IMR-90 (cell line): Measurements from ENCODE around the gene PHF14. TPM values are rescaled to one million over a fixed set of nuclear protein-coding genes. Genes with fewer than 3 reads are reported as not detected.

Experiments
- ATAC-seq: fragments of 200-7000 bp; cut with Tn5 transposase; 2 replicates; pipeline ENCODE4 v1.9.1; 2020; ENCODE audit warnings: low read depth, mild to moderate bottlenecking, moderate library complexity
- BruUV-seq: library from RNA; stranded (reverse); fragments of 400-500 nt; replicated peaks from 2 replicates; lab custom pipeline; 2021; lab: Mats Ljungman, UMichigan
- CTCF ChIA-PET: fragments of 300-600 bp; formaldehyde crosslinking; extraction: SDS; loops from one replicate; lab custom pipeline; 2021; ENCODE audit warnings: antibody characterized with exemption; lab: Yijun Ruan, JAX
- POLR2A ChIA-PET: fragments of 300-600 bp; sonication (Branson Sonifier 250); formaldehyde crosslinking; loops from one replicate; lab custom pipeline; 2022; ENCODE audit warnings: antibody characterized with exemption; ENCODE audit not compliant: unreplicated experiment; lab: Charles Lee
- DNase-seq: peaks from one replicate; pipeline ENCODE4 v3.0.0; 2013
- H2AFZ ChIP-seq: replicated peaks from 2 replicates; pipeline ENCODE3; 2013; ENCODE audit warnings: low read length, mild to moderate bottlenecking; ENCODE audit not compliant: poor library complexity
- H2AK5ac ChIP-seq: 2 replicates; pipeline ENCODE4 v1.6.1; 2013; ENCODE audit warnings: low read depth, low read length, inconsistent platforms
- H2AK9ac ChIP-seq: replicated peaks from 2 replicates; pipeline ENCODE3; 2013; ENCODE audit warnings: mild to moderate bottlenecking, low read depth, low read length, moderate library complexity; ENCODE audit not compliant: poor library complexity
- H2BK120ac ChIP-seq: 2 replicates; pipeline ENCODE4 v1.6.1; 2013; ENCODE audit warnings: low read depth, low read length, inconsistent platforms
- H2BK15ac ChIP-seq: 3 replicates; pipeline ENCODE4 v1.6.1; 2013; ENCODE audit warnings: low read depth, low read length, inconsistent platforms
- H2BK20ac ChIP-seq: 2 replicates; pipeline ENCODE4 v1.6.1; 2013; ENCODE audit warnings: low read depth, mild to moderate bottlenecking, inconsistent platforms, low read length, moderate library complexity
- H2BK5ac ChIP-seq: 2 replicates; pipeline ENCODE4 v1.6.1; 2013; ENCODE audit warnings: mild to moderate bottlenecking, low read depth, low read length, inconsistent platforms; ENCODE audit not compliant: poor library complexity, severe bottlenecking
- H3K14ac ChIP-seq: replicated peaks from 2 replicates; pipeline ENCODE4 v1.6.1; 2013; ENCODE audit warnings: low read depth, low read length, inconsistent platforms
- H3K18ac ChIP-seq: 2 replicates; pipeline ENCODE4 v1.6.1; 2013; ENCODE audit warnings: low read depth, low read length, control low read depth
- H3K23ac ChIP-seq: 2 replicates; pipeline ENCODE4 v1.6.1; 2013; ENCODE audit warnings: low read depth, low read length, inconsistent platforms
- H3K27ac ChIP-seq: 2 replicates; pipeline ENCODE4 v1.5.1; 2013; ENCODE audit warnings: mild to moderate bottlenecking, control low read depth, low read length; ENCODE audit not compliant: insufficient read depth
- H3K27me3 ChIP-seq: 2 replicates; pipeline ENCODE4 v1.6.1; 2013; ENCODE audit warnings: low read length; ENCODE audit not compliant: control insufficient read depth, insufficient read depth
- H3K36me3 ChIP-seq: 2 replicates; pipeline ENCODE4 v1.6.1; 2013; ENCODE audit warnings: low read length, mixed read lengths; ENCODE audit not compliant: control insufficient read depth, insufficient read depth
- H3K4ac ChIP-seq: 2 replicates; pipeline ENCODE4 v1.6.1; 2013; ENCODE audit warnings: low read depth, low read length, inconsistent platforms
- H3K4me1 ChIP-seq: 2 replicates; pipeline ENCODE4 v1.6.1; 2013; ENCODE audit warnings: low read length, mixed read lengths; ENCODE audit not compliant: control insufficient read depth, insufficient read depth
- H3K4me2 ChIP-seq: 2 replicates; pipeline ENCODE4 v1.6.1; 2013; ENCODE audit warnings: low read depth, mild to moderate bottlenecking, control low read depth, low read length, moderate library complexity
- H3K4me3 ChIP-seq: 2 replicates; pipeline ENCODE4 v1.5.1; 2013; ENCODE audit warnings: low read depth, mild to moderate bottlenecking, control low read depth, low read length, moderate library complexity; ENCODE audit not compliant: insufficient read depth
- H3K56ac ChIP-seq: 2 replicates; pipeline ENCODE4 v1.6.1; 2013; ENCODE audit warnings: low read length, inconsistent platforms; ENCODE audit not compliant: insufficient read depth; ENCODE audit errors: extremely low read depth
- H3K79me1 ChIP-seq, 2 experiments: 2 replicates each; pipeline ENCODE4 v1.6.1; 2013; ENCODE audit warnings: low read length in 2 of 2, inconsistent platforms in 1 of 2, low read depth in 1 of 2
- H3K9ac ChIP-seq: 2 replicates; pipeline ENCODE4 v1.6.1; 2013; ENCODE audit warnings: low read depth, low read length, control low read depth
- H3K9me1 ChIP-seq: 2 replicates; pipeline ENCODE4 v1.6.1; 2013; ENCODE audit warnings: low read length, inconsistent platforms; ENCODE audit not compliant: insufficient read depth
- H3K9me3 ChIP-seq: 2 replicates; pipeline ENCODE4 v1.6.1; 2013; ENCODE audit warnings: low read length; ENCODE audit not compliant: control insufficient read depth, insufficient read depth
- H4K20me1 ChIP-seq: 2 replicates; pipeline ENCODE4 v1.6.1; 2013; ENCODE audit warnings: low read length, inconsistent platforms; ENCODE audit not compliant: insufficient read depth
- H4K5ac ChIP-seq: 2 replicates; pipeline ENCODE4 v1.6.1; 2013; ENCODE audit warnings: mild to moderate bottlenecking, low read depth, low read length, control low read depth
- H4K8ac ChIP-seq, 2 experiments: 2 replicates each; pipeline ENCODE4 v1.6.1; 2013; ENCODE audit warnings: low read depth in 2 of 2, low read length in 2 of 2, control low read depth in 1 of 2, inconsistent platforms in 1 of 2
- H4K91ac ChIP-seq: 2 replicates; pipeline ENCODE4 v1.6.1; 2013; ENCODE audit warnings: low read depth, low read length, inconsistent platforms; ENCODE audit not compliant: insufficient read depth
- BHLHE40 ChIP-seq: fragments of 150-350 bp; IDR thresholded peaks from 2 replicates; pipeline ENCODE4 v1.6.1; 2016; ENCODE audit warnings: mild to moderate bottlenecking, low read depth, low read length
- CEBPB ChIP-seq: IDR thresholded peaks from 2 replicates; pipeline ENCODE4 v1.6.1; 2012; ENCODE audit warnings: low read depth, low read length, improper control_type of control experiment
- CHD1 ChIP-seq: IDR thresholded peaks from 2 replicates; pipeline ENCODE4 v1.6.1; 2012; ENCODE audit warnings: low read depth, low read length, improper control_type of control experiment
- ELK1 ChIP-seq: fragments of 150-350 bp; IDR thresholded peaks from 2 replicates; pipeline ENCODE4 v1.6.1; 2016; ENCODE audit warnings: low read depth, mild to moderate bottlenecking, low read length, moderate library complexity, borderline replicate concordance
- FOS ChIP-seq: fragments of 150-350 bp; IDR thresholded peaks from 2 replicates; pipeline ENCODE4 v1.6.1; 2016; ENCODE audit warnings: low read depth, low read length
- MAFK ChIP-seq: IDR thresholded peaks from 2 replicates; pipeline ENCODE4 v1.6.1; 2012; ENCODE audit warnings: low read depth, low read length, improper control_type of control experiment
- MAZ ChIP-seq: IDR thresholded peaks from 2 replicates; pipeline ENCODE4 v1.6.1; 2012; ENCODE audit warnings: low read depth, mild to moderate bottlenecking, low read length, improper control_type of control experiment, moderate library complexity, borderline replicate concordance
- MXI1 ChIP-seq: IDR thresholded peaks from 2 replicates; pipeline ENCODE4 v1.6.1; 2012; ENCODE audit warnings: low read depth, mild to moderate bottlenecking, low read length, moderate library complexity, borderline replicate concordance
- NFE2L2 ChIP-seq: fragments of 150-350 bp; IDR thresholded peaks from 2 replicates; pipeline ENCODE4 v1.6.1; 2016; ENCODE audit warnings: low read depth, mild to moderate bottlenecking, low read length
- POLR2A ChIP-seq: IDR thresholded peaks from 2 replicates; pipeline ENCODE4 v1.6.1; 2012; ENCODE audit warnings: mild to moderate bottlenecking, low read depth, low read length
- RAD21 ChIP-seq: IDR thresholded peaks from 2 replicates; pipeline ENCODE4 v1.6.1; 2012; ENCODE audit warnings: low read length, improper control_type of control experiment
- RCOR1 ChIP-seq: IDR thresholded peaks from 2 replicates; pipeline ENCODE4 v1.6.1; 2012; ENCODE audit warnings: mild to moderate bottlenecking, low read length, improper control_type of control experiment; ENCODE audit not compliant: insufficient replicate concordance
- RFX5 ChIP-seq: IDR thresholded peaks from 2 replicates; pipeline ENCODE4 v1.8.0; 2012; ENCODE audit warnings: low read depth, mild to moderate bottlenecking, low read length, moderate library complexity
- SMC3 ChIP-seq: fragments of 150-350 bp; IDR thresholded peaks from 2 replicates; pipeline ENCODE4 v1.6.1; 2016; ENCODE audit warnings: low read depth, mild to moderate bottlenecking, antibody characterized with exemption, low read length, moderate library complexity
- USF2 ChIP-seq: fragments of 150-350 bp; IDR thresholded peaks from 2 replicates; pipeline ENCODE4 v1.6.1; 2017; ENCODE audit warnings: mild to moderate bottlenecking, antibody characterized with exemption, low read length, low read depth
- WGBS, 2 experiments: methylation state at CpG; one replicate each; pipeline versions ENCODE4 v1.1.5 to v1.1.7; 2013; ENCODE audit warnings: missing lambda C conversion rate in 2 of 2; ENCODE audit not compliant: insufficient read length in 1 of 2; ENCODE audit errors: extremely low coverage in 2 of 2; 5-methylcytosine and 5-hydroxymethylcytosine counted together
- dilution Hi-C: fragments of 300-500 bp; cut with HindIII; formaldehyde crosslinking; loops from one replicate; pipeline ENCODE4 v1.14.3; 2018; ENCODE audit warnings: low sequenced_read_pairs; ENCODE audit not compliant: unreplicated experiment
- in situ Hi-C: fragments of 300-500 bp; cut with MboI; formaldehyde crosslinking; loops from 3 replicates; pipeline ENCODE4 v1.14.3; 2019; ENCODE audit warnings: low sequenced_read_pairs, inconsistent platforms, mixed read lengths
- intact Hi-C: fragments of 100-400 bp; cut with micrococcal nuclease; formaldehyde crosslinking; loops from 2 replicates; pipeline ENCODE4 v1.10.0; 2022
- polyA plus RNA-seq, 3 experiments: library from polyadenylated mRNA; depleted of rRNA; stranded (reverse); fragments of >200 nt; gene quantifications; 2 replicates each; pipeline ENCODE4 v1.2.3, GENCODE V29; 2012; ENCODE audit warnings: low replicate concordance in 1 of 3
- total RNA-seq: library from RNA; depleted of rRNA; stranded (reverse); fragments of >200 nt; gene quantifications from 2 replicates; pipeline ENCODE4 v1.2.3, GENCODE V29; 2012
- TF ChIP-seq, protein P1 (sequence below): conservative IDR thresholded peaks from 2 replicates; pipeline ENCODE4 v1.5.1; 2012; ENCODE audit warnings: mild to moderate bottlenecking, low read depth, low read length, improper control_type of control experiment

PHF14 gene
- total and polyA plus RNA-seq, 2 of the 4 experiments (the other 2 are of a cell fraction): 8.7 to 17.2 TPM

DNA sequence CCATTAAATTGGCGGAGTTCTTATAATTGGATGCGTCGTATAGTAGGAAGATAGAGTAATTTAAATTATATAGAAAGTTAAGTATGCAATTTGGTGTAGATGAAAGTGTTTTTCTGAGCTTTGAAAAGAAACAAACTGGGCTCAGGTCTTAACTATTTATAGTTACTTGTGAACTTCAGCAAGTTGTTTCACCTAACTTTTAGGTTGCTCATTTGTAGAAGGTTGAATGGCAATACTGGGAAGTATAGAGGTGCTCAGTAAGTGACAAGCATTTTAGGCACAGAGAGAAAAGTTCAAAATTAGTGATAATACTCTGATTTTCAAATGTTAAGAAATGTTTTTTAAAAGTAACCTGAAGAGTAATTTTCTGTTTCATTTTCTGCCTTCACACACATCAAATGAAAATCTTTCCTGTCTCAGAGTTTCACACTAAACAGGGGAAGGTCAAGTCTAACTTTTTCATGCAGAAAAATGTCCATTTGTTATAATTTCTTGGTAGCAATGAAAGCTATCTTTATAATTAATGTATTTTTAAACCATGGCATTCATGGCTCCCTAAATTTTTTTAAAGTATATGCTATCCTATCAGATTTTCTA lies 146.5 kb downstream of the PHF14 start:
- TF ChIP-seq USF2 (no peak), FOS (no peak), SMC3 (no peak), RFX5 (no peak), BHLHE40 (no peak), RAD21 (no peak), NFE2L2 (no peak), CEBPB (no peak), ELK1 (no peak), RCOR1 (no peak), CHD1 (no peak), MAZ (no peak), MXI1 (no peak), MAFK (no peak), POLR2A (no peak)
- TF ChIP-seq, protein P1, sequence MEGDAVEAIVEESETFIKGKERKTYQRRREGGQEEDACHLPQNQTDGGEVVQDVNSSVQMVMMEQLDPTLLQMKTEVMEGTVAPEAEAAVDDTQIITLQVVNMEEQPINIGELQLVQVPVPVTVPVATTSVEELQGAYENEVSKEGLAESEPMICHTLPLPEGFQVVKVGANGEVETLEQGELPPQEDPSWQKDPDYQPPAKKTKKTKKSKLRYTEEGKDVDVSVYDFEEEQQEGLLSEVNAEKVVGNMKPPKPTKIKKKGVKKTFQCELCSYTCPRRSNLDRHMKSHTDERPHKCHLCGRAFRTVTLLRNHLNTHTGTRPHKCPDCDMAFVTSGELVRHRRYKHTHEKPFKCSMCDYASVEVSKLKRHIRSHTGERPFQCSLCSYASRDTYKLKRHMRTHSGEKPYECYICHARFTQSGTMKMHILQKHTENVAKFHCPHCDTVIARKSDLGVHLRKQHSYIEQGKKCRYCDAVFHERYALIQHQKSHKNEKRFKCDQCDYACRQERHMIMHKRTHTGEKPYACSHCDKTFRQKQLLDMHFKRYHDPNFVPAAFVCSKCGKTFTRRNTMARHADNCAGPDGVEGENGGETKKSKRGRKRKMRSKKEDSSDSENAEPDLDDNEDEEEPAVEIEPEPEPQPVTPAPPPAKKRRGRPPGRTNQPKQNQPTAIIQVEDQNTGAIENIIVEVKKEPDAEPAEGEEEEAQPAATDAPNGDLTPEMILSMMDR: no peak
- no TSS peak for BruUV-seq
- intact Hi-C loops: no loop called here

More for the DNA sequence above, 146.5 kb downstream of the PHF14 start:
- no peak overlapping the region for H3K18ac ChIP-seq
- H3K23ac ChIP-seq: no peak overlapping the region
- no peaks in the 10 kb centered on the region for H3K79me1 ChIP-seq
- no peak overlapping the region for H4K91ac ChIP-seq
- H3K9me3 ChIP-seq: no peaks in the 10 kb centered on the region
- H2BK5ac ChIP-seq: no peak overlapping the region
- H4K20me1 ChIP-seq: no peaks in the 10 kb centered on the region
- no peak overlapping the region for H3K4me2 ChIP-seq
- no peak overlapping the region for H4K5ac ChIP-seq
- no peak overlapping the region for H2BK120ac ChIP-seq
- H3K36me3 ChIP-seq: 0 out of 2 replicates have a peak, but pooled peaks cover 1% of the 10 kb centered on the region
- DNase-seq: no peak
- no peaks in the 10 kb centered on the region for H3K9me1 ChIP-seq
- ATAC-seq: no peak
- ChIA-PET CTCF (no interaction called here), POLR2A (no interaction called here)
- H3K4me3 ChIP-seq: no peak overlapping the region
- no peak overlapping the region for H2BK15ac ChIP-seq
- H3K4me1 ChIP-seq: no peaks in the 10 kb centered on the region; the same call in 1 of the 2 replicates
- H2AK9ac ChIP-seq: no peak overlapping the region
- H3K14ac ChIP-seq: no peak overlapping the region
- no peak overlapping the region for H2AK5ac ChIP-seq
- WGBS, 2 experiments: 100% methylated on average over 2 to 3 of the region's 3 CpGs
- H3K4ac ChIP-seq: no peak overlapping the region
- no peak overlapping the region for H4K8ac ChIP-seq
- no peak overlapping the region for H3K9ac ChIP-seq
- in situ Hi-C loops (no loop called here), dilution Hi-C loops (no loop called here)
- no peak overlapping the region for H2AFZ ChIP-seq
- H3K27ac ChIP-seq: no peak overlapping the region
- no peak overlapping the region for H2BK20ac ChIP-seq
- no peak overlapping the region for H3K56ac ChIP-seq
- H3K27me3 ChIP-seq: no peaks in the 10 kb centered on the region
